ENCODE measurements around the gene IGF2BP2.

IGF2BP2 gene

GRCh38 chr3:185721970-185722369 is 102.9 kb downstream of the IGF2BP2 start:
- no peak overlapping the region for H3K27ac ChIP-seq (replicated peaks)
- H3K4me3 ChIP-seq (replicated peaks; ENCODE audit: insufficient read depth, low read length), result no peak overlapping the region
- H3K27me3 ChIP-seq (ENCODE audit: insufficient read depth, poor library complexity, severe bottlenecking), result no peaks in the 10 kb centered on the region
- no peak for TF ChIP-seq POLR2AphosphoS5 (IDR thresholded peaks at IDR 0.05; ENCODE audit: low read depth)
- TF ChIP-seq, protein P1, sequence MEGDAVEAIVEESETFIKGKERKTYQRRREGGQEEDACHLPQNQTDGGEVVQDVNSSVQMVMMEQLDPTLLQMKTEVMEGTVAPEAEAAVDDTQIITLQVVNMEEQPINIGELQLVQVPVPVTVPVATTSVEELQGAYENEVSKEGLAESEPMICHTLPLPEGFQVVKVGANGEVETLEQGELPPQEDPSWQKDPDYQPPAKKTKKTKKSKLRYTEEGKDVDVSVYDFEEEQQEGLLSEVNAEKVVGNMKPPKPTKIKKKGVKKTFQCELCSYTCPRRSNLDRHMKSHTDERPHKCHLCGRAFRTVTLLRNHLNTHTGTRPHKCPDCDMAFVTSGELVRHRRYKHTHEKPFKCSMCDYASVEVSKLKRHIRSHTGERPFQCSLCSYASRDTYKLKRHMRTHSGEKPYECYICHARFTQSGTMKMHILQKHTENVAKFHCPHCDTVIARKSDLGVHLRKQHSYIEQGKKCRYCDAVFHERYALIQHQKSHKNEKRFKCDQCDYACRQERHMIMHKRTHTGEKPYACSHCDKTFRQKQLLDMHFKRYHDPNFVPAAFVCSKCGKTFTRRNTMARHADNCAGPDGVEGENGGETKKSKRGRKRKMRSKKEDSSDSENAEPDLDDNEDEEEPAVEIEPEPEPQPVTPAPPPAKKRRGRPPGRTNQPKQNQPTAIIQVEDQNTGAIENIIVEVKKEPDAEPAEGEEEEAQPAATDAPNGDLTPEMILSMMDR (IDR thresholded peaks at IDR 0.05; ENCODE audit: insufficient read depth, low read length), result no peak
- TF ChIP-seq REST (IDR thresholded peaks at IDR 0.05; ENCODE audit: insufficient replicate concordance, low read depth), result no peak
- no peak for TF ChIP-seq SPI1 (IDR thresholded peaks at IDR 0.05; ENCODE audit: borderline replicate concordance, low read depth)
- no peak for TF ChIP-seq GABPA (IDR thresholded peaks at IDR 0.05; ENCODE audit: low read depth)
- no peak for DNase-seq (ENCODE audit: low read depth in 1 of 2, low spot score in 1 of 2)

GRCh38 chr3:185720326-185720725 is 104.5 kb downstream of the IGF2BP2 start:
- Histone ChIP-seq H3K27me3 (ENCODE audit: insufficient read depth, poor library complexity, severe bottlenecking) (no peaks in the 10 kb centered on the region), H3K4me3 (replicated peaks; ENCODE audit: insufficient read depth, low read length) (no peak overlapping the region), H3K27ac (replicated peaks) (no peak overlapping the region)
- DNase-seq (ENCODE audit: low read depth in 1 of 2, low spot score in 1 of 2), result no peak
- TF ChIP-seq GABPA (IDR thresholded peaks at IDR 0.05; ENCODE audit: low read depth) (no peak), POLR2AphosphoS5 (IDR thresholded peaks at IDR 0.05; ENCODE audit: low read depth) (no peak)

DNA sequence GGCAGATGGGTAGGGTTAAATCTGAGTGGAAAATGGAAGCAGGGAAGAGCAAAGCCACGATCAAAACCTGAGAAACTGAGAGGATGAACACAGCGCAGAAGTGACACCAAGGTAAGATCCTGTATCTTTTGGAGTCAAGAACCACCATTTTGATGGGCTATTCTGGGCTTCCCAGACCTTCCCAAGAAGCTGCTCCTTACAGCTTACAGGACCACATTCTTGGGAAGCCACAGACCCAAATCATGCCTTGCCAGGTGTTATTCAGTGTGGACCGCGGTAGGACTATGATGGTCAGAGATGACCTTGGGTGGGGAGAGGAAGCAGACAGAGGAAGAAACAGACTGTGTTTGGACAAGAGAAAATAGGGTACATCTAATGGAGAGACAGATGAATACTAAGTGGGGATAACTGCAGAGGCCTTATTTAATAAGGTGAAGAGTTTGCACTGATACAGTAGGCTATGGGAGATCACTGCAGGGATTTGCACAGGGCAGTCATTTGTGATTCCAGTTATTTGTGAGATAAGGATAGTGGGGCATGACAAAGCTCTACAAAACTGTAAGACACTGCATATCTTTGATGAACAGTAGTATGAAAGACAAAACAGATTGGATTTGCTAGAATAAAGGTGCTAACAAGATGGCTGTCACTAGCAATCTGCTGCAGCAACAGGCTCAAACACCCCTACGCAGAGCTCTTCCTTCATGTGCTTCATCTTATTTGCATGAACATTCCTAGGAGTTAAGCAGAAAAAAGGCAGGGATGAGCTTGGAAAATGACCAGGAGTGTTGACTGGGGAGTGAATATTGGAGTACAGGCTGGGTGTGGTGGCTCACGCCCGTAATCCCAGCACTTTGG is 105.9 kb downstream of the IGF2BP2 start:
- Histone ChIP-seq H3K4me3 (replicated peaks; ENCODE audit: insufficient read depth, low read length) (no peak overlapping the region), H3K27ac (replicated peaks) (no peak overlapping the region), H3K27me3 (ENCODE audit: insufficient read depth, poor library complexity, severe bottlenecking) (no peaks in the 10 kb centered on the region)
- TF ChIP-seq, protein P1 (IDR thresholded peaks at IDR 0.05; ENCODE audit: insufficient read depth, low read length), result no peak
- no peak for TF ChIP-seq POLR2AphosphoS5 (IDR thresholded peaks at IDR 0.05; ENCODE audit: low read depth)
- no peak for TF ChIP-seq GABPA (IDR thresholded peaks at IDR 0.05; ENCODE audit: low read depth)
- no peak for TF ChIP-seq SPI1 (IDR thresholded peaks at IDR 0.05; ENCODE audit: borderline replicate concordance, low read depth)
- no peak for TF ChIP-seq REST (IDR thresholded peaks at IDR 0.05; ENCODE audit: insufficient replicate concordance, low read depth)
- DNase-seq (ENCODE audit: low read depth in 1 of 2, low spot score in 1 of 2), result no peak

DNA sequence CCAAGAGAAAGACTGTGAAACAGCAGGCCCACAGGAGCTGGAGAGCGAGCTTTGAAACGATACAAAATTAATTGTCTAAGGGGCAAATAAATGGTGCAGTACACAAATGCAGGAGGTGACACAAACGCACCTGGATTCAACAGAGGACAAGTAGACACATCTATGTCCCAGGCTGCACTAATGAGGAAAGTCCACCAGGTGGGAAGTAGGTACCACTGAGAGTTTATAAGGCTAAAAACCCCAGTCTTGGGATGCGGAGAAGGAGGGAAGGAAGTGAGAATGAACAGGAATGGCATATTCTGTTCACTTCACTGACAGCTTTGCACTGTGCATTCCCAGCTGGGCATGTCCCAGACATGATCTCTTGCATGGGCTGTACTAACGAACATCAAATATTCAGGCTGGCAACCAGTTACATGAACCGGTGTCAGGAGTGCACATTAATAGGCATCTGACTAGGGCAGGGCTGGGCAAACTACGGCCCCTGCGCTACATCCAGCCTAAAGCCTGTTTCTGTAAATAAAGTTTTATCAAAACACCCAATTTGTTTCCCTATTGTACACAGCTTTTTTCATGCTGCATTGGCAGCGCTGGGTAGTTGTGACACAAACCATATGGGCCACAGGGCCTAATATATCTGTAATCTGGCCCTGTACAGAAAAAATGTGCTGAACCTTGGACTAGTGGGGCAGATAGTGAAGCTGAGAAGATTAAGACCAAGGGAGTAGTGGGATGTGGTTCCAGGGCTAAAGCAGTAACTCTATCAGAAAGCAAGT is 107.0 kb downstream of the IGF2BP2 start:
- Histone ChIP-seq H3K4me3 (replicated peaks; ENCODE audit: insufficient read depth, low read length) (no peak overlapping the region), H3K27ac (replicated peaks) (no peak overlapping the region), H3K27me3 (ENCODE audit: insufficient read depth, poor library complexity, severe bottlenecking) (no peaks in the 10 kb centered on the region)
- TF ChIP-seq, protein P1 (IDR thresholded peaks at IDR 0.05; ENCODE audit: insufficient read depth, low read length), result no peak
- no peak for TF ChIP-seq REST (IDR thresholded peaks at IDR 0.05; ENCODE audit: insufficient replicate concordance, low read depth)
- DNase-seq (ENCODE audit: low read depth in 1 of 2, low spot score in 1 of 2), result no peak

All from HL-60 (cell line).